HG02610 (cell line): ENCODE data around the gene ARMH1.
"Not testable (repeated sequence)": the region's sequence is repeated elsewhere in the genome, so short reads cannot be mapped to it uniquely, and the experiment has no call there.

ENCODE experiments used
- ATAC-seq: cut with Tn5 transposase; IDR thresholded peaks from one replicate; pipeline ENCODE4 v1.9.1; 2021; ENCODE audit warnings: mild to moderate bottlenecking, moderate library complexity; ENCODE audit not compliant: unreplicated experiment

Gene ARMH1

GRCh38 chr1:44693159-44693558 is 18.6 kb downstream of the ARMH1 start:
- no peak for ATAC-seq

DNA sequence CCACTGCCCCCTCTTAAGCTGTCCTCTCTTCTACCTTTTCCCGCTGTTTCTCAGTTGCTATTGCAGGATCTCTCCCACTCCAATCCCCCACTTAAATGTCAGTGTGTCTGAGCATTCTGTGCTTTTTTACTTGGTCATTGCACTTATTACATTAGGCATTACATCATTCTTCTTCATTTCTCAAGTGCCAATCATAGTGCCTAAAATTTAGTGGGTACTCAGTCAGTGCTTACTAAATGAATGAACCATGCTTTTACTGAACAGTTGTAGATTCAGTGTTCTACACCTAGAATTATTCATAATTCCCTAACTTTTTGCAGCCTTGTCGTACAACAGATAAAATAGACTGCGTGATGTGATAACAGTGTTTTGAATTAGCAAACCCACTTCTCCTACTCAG is 19.4 kb downstream of the ARMH1 start:
- no peak for ATAC-seq

- peak; percentile 64 for ATAC-seq
Observed at GRCh38 chr1:44694863-44695478, 20.5 kb downstream of the ARMH1 start.

DNA sequence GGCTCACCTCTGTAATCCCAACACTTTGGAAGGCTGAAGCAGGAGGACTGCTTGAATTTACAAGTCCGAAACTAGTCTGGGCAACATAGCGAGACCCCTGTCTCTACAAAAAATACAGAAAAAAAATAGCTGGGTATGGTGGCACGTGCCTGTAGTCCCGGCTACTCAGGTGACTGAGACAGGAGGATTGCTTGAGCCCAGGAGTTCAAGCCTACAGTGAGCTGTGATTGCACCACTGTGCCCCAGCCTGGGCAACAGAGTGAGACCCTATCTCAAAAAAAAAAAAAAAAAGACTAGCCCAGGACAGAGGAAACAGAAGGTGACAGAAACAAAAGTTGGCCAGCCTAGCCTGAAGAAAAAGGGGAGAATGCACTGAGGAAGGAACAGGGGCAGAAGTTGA is 21.2 kb downstream of the ARMH1 start:
- ATAC-seq = no peak

DNA sequence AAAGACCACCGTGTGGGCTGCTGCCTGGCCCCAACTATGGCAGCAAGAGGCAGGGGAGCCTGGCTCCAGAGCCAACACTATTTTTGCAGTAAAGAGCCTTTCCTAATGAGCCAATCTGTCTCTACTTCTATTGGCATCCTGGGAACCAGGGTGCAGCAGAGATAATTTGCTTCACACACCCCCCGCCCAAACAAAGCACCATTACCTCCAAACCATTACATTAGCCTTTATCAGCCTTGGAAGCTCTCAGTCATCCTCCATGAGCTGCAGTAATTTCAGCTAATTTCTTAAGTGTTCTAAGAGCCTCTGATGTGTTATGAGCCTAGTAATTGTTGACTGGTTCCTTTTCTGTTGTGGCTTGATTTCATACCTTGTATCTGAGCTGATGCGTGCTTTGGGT is 21.6 kb downstream of the ARMH1 start:
- no peak for ATAC-seq

DNA sequence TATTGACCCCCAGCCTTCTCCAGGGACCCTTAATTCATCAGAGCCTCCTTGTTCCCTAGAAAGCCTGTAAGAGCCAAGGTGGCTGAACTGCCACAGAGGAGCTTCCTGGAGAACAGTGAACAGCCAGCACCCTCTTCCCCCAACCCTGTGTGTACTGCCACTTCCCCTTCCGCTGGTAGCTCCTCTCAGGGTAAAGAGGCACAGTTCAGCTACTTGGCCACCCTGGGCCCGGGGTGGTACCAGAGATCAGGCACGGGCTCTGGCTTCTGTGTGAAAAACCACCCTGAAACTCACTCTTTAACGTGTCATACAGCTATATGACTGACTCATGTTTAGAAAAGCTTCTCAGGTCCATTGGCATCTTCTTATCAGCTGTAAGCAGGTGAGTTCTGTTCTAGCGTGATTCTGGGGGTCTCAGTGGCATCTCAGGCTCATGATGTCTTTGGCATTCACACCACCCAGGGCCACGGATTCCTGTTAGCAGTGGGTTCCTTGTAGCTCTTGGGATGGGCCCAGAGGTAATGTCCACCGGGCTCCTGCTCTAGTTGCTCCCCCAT is 22.4 kb downstream of the ARMH1 start:
- ATAC-seq = no peak

DNA sequence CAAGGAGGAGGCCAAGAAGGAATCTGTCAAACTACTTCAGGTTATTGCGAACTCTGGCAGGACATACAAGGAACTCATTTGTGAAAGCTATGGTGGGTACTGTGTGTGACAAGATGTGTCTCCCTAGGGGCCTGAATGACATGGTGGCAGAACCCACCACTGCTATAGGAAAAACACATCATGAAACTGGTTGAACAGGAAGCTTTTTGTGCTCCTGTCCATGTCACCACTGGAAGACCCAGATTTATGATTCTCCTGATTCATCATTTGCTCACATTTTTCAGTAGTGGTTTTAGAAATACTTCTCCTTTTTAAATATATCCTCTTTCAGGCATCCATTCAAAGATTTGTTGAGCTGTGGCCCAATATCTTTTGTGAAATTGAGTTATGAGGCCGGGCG is 23.6 kb downstream of the ARMH1 start:
- ATAC-seq = no peak

GRCh38 chr1:44699375-44699774 is 24.9 kb downstream of the ARMH1 start:
- ATAC-seq = not testable (repeated sequence)

DNA sequence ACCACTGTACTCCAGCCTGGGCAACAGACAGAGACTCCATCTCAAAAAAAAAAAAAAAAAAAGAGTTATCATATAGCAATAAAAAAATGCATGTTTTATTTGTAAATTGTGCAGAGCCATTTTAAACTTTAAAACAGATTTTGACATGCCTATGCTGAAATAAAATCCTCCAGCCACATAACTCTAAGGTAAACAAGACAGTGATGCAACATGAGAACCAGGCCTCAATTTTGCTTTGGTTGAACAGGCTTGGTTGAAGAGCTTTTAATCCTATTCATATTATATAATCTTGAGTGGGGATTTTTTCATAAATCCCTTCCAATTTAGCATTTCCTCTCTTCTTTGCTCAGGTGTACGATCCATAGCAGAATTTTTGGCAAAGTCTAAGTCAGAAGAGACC is 26.1 kb downstream of the ARMH1 start:
- ATAC-seq = no peak

DNA sequence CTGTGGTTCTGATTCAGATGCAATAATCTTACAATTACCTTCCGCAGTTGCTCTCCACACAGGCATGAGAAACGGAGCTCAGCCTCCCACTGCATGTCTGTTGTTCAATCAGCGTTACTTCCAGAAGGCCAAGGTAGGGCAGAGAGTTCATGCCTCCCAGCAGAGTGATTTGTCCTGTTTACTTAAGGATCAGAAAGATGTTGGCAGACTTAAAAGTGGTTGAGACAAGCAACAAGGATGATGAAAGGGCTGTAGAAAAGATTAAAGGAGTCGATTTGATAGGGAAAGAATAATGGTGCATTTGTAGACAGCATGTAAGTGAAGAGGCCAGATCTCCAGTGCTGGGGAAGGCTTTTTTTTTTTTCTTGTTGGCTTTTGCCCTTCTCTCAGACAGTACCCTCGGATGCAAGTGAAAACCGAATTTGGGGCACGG is 26.6 kb downstream of the ARMH1 start:
- no peak for ATAC-seq

GRCh38 chr1:44705470-44705869 is 31.0 kb downstream of the ARMH1 start:
- ATAC-seq = no peak

DNA sequence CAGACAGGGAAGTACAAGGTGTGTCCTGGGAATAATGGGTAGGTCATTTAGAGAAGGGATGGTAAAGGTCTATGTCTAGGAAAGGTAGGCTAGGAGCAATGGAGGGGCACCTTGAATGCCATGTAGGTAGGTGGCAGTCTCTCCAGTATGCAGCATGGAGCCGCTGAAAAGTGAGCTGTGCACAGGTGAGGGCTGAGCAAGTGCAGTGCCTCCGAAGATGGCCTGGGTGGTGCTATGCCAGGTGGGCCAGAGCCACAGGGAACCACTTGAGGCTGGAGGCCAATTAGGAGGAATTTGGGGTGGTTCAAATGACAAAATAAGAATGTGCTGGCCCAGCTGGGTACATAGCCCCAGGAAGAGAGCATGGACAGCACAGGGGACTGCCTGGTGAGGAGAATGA is 31.4 kb downstream of the ARMH1 start:
- ATAC-seq = no peak

- ATAC-seq = no peak
Observed at GRCh38 chr1:44707112-44707881, 32.8 kb downstream of the ARMH1 start.

DNA sequence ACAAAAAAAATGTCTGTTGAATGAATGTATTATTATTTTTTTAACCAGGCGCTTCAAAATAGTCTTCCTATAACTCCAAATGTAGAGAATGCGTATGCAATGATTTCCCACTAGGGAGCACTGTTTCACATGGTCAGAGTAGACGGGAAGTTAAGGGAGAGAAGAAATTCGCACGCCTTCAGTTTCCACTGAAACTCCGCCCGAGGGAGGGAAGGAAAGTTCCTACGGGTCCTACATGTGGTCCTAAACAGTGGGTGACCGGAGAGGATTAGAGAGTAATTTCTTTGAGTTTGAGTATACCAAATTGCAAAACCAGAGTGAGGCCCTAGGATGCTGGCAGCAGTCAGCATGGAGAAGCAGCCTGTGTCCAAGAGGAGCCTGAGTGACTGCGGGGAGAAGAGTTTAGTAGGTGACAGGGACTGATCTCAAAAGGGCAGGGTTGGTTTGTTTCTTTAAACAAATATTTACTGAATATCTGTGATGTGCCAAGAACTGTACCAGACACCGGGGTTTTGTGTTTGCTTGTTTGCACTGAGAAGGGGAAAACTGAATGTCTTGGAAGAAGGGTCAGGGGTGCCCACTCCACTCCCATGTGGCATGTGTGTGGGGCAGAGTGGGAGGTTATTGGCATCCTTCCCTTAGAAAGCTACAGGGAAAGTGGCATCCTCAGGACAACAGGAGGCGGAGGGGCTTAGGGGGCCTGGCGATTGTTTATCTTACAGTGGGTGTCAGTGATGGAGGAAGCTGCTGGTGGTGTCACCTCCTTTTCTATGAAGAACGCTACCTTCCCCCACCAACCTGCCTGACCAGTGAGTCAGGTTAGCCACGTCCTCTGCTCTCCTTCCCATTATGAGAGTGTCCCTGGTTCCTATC is 33.7 kb downstream of the ARMH1 start:
- no peak for ATAC-seq

GRCh38 chr1:44713321-44713781 is 38.8 kb downstream of the ARMH1 start:
- peak; percentile 42 for ATAC-seq

DNA sequence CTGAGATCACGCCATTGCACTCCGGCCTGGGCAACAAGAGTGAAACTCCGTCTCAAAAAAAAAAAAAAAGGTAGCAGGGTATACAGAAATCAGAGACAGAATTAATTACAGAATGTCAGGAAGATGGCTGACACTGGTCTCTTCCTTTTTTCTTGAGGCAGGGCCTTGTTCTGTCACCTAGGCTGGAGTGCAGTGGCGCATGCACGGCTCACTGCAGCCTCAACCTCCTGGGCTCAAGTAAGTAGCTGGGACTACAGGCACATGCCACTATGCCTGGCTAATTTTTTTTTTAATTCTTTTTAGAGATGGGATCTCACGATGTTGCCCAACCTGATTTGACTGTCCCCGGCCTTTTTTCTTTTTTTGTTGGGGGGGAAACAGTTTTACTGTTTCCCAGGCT is 40.0 kb downstream of the ARMH1 start:
- no peak for ATAC-seq

DNA sequence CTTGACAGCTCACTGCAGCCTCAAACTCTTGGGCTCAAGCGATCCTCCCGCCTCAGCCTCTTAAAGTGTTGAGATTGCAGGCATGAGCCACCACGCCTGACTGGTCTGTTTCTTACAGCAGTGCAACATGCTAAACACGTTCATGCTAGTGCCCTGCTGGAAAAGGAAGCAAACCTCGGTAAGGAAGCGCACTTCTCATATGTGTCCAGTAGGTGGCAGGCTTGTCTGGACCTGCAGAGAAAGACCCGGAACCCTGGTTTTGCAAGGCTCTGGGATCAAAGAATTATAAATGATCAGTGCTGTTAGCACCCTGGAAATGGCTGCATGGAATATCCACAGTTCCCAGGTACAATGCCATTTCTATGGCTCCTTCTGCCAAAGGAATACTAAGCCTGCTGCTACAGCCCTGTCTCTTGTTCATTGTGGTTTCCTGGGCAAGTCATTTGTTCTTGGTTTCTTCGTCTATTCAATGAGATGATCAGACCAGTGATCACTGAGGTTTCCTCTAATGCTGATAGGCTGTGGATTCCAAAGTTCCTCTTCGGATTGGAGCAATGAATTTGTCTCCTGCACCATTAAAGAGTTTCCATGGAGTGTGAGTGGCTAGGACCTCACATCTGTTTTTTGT is 40.5 kb downstream of the ARMH1 start:
- ATAC-seq = no peak

DNA sequence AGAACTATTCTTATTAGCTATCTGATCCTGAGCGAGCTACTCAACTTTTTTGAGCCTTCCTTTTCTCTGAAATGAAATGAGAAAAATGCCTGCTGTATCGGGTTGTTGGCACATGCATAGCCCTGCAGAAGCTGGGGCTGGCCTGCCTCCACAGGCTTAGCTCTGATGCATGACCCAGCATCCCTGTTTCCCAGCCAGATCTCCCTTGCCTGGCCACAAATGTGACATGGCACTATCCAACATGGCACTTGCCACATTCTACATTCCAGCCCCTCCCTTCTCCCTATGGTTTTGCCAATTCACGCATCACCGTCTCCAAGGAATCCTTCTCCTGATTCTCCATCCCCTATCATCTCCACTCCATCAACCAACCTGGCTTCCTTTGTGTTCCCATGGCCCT is 42.6 kb downstream of the ARMH1 start:
- no peak for ATAC-seq

GRCh38 chr1:44717653-44718052 is 43.1 kb downstream of the ARMH1 start:
- ATAC-seq = no peak

DNA sequence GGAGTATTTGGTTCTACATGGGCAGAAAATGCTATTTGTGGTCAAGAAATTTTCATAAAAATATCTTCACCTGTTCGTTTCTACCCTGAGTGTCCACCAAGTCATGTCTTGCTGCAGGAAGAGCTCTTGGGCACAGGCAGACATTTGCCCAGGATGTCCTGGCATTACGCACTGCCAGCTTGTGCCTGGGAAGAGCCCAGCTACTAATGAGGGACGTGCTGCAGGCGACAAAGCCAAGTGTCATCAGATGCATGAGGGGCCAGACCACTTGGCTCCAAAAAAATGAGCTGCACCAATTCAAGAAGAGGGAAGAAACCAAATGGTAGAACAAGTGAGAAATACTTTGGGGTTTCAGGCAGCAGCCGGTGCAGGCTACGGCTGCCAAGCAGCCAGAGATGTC is 43.6 kb downstream of the ARMH1 start:
- ATAC-seq = no peak

DNA sequence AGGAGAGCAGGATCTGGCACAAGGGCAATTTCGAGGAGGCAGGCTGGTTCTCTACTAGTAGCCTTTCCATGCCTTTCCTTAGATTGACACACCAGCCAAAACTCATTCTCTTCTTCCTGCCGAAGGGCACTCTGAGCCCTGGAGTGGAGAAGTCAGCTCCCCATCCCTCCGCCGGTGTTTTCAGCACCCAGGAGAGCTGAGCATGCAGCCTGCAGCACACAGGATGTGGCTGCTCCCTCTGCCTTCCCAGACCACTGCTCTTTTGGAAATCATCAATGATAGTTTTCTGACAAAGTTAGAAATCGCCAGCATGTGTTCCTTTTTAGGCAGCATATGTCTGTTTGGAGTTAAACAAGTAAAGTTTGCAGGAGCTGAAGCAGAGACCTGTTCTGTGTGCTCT is 44.8 kb downstream of the ARMH1 start:
- ATAC-seq = no peak
